ENCODE results near the gene LPAR3. TPM values are rescaled to one million over a fixed set of nuclear protein-coding genes. Genes with fewer than 3 reads are reported as not detected.

LPAR3 gene
- total RNA-seq, 2 experiments from 2014 or later, result 0.36 to 0.83 TPM

GRCh38 chr1:84797603-84798002 lies 95.4 kb downstream of the LPAR3 start:
- Mint-ChIP-seq H3K27me3 (no peaks in the 10 kb centered on the region), H3K27ac (no peak overlapping the region), H3K36me3 (no peaks in the 10 kb centered on the region), H3K4me3 (no peak overlapping the region), H3K9me3 (peaks cover 2% of the 10 kb centered on the region), H3K4me1 (ENCODE audit: low read depth) (no peaks in the 10 kb centered on the region)
- CTCF ChIA-PET, result interaction anchor here (2.5 kb wide), 1 partner anchor 15 kb away, joined by 10 read pairs; no protein-coding TSS in a partner anchor
- POLR2A ChIA-PET, result no interaction called here
- intact Hi-C loops (cut with micrococcal nuclease), result no loop called here
- no peak for DNase-seq

- CTCF ChIA-PET, result interaction anchor here (2.5 kb wide), 1 partner anchor 14 kb away, joined by 10 read pairs; no protein-coding TSS in a partner anchor
- POLR2A ChIA-PET, result no interaction called here
- H3K36me3 Mint-ChIP-seq, result no peaks in the 10 kb centered on the region
- no peaks in the 10 kb centered on the region for H3K27me3 Mint-ChIP-seq
- DNase-seq, result no peak
- no peak overlapping the region for H3K27ac Mint-ChIP-seq
- no peaks in the 10 kb centered on the region for H3K4me1 Mint-ChIP-seq (ENCODE audit: low read depth)
- intact Hi-C loops (cut with micrococcal nuclease), result no loop called here
- H3K4me3 Mint-ChIP-seq, result no peak overlapping the region
- peaks cover 8% of the 10 kb centered on the region for H3K9me3 Mint-ChIP-seq
These were observed 96.9 kb downstream of the LPAR3 start for GRCh38 chr1:84795966-84796600.

- POLR2A ChIA-PET, result no interaction called here
- Mint-ChIP-seq H3K9me3 (peaks cover 8% of the 10 kb centered on the region), H3K36me3 (no peaks in the 10 kb centered on the region), H3K4me3 (no peak overlapping the region), H3K27me3 (peaks cover 2% of the 10 kb centered on the region), H3K4me1 (ENCODE audit: low read depth) (no peaks in the 10 kb centered on the region), H3K27ac (no peak overlapping the region)
- intact Hi-C loops (cut with micrococcal nuclease), result no loop called here
- no peak for DNase-seq
- CTCF ChIA-PET, result interaction anchor here (2.5 kb wide), 1 partner anchor 13 kb away, joined by 10 read pairs; no protein-coding TSS in a partner anchor
These were observed 97.8 kb downstream of the LPAR3 start for GRCh38 chr1:84795213-84795612.

GRCh38 chr1:84792421-84792820 lies 100.6 kb downstream of the LPAR3 start:
- no peak for DNase-seq
- no peaks in the 10 kb centered on the region for H3K4me1 Mint-ChIP-seq (ENCODE audit: low read depth)
- peaks cover 8% of the 10 kb centered on the region for H3K9me3 Mint-ChIP-seq
- ChIA-PET CTCF (interaction anchor here (1.1 to 2.2 kb wide), 3 partner anchors 10 to 143 kb away, joined by 4 to 17 read pairs (median 10); no protein-coding TSS in a partner anchor), POLR2A (no interaction called here)
- no peak overlapping the region for H3K27ac Mint-ChIP-seq
- intact Hi-C loops (cut with micrococcal nuclease), result no loop called here
- H3K4me3 Mint-ChIP-seq, result no peak overlapping the region
- H3K36me3 Mint-ChIP-seq, result no peaks in the 10 kb centered on the region
- H3K27me3 Mint-ChIP-seq, result peaks cover 3% of the 10 kb centered on the region

GRCh38 chr1:84789014-84789413 lies 104.0 kb downstream of the LPAR3 start:
- Mint-ChIP-seq H3K27me3 (peaks cover 3% of the 10 kb centered on the region), H3K4me3 (no peak overlapping the region), H3K36me3 (no peaks in the 10 kb centered on the region), H3K4me1 (ENCODE audit: low read depth) (no peaks in the 10 kb centered on the region), H3K27ac (no peak overlapping the region), H3K9me3 (peaks cover 8% of the 10 kb centered on the region)
- CTCF ChIA-PET, result interaction anchor here (0.7 to 1.5 kb wide), 2 partner anchors 19 to 31 kb away, joined by 3 read pairs; no protein-coding TSS in a partner anchor
- POLR2A ChIA-PET, result no interaction called here
- intact Hi-C loops (cut with micrococcal nuclease), result loop anchor here (10.0 kb wide), 1 partner anchor 466 kb away; the partner anchor contains the start of gene C1orf52
- DNase-seq, result no peak

GRCh38 chr1:84785271-84786036 lies 107.6 kb downstream of the LPAR3 start:
- ChIA-PET CTCF (interaction anchor here (1.0 to 1.1 kb wide), 2 partner anchors 13 to 151 kb away, joined by 3 to 7 read pairs; no protein-coding TSS in a partner anchor), POLR2A (no interaction called here)
- no peak overlapping the region for H3K27ac Mint-ChIP-seq
- intact Hi-C loops (cut with micrococcal nuclease), result loop anchor here (10.0 kb wide), 1 partner anchor 469 kb away; the partner anchor contains the start of gene C1orf52
- no peaks in the 10 kb centered on the region for H3K9me3 Mint-ChIP-seq
- DNase-seq, result no peak
- peaks cover 3% of the 10 kb centered on the region for H3K27me3 Mint-ChIP-seq
- H3K4me1 Mint-ChIP-seq (ENCODE audit: low read depth), result peaks cover 5% of the 10 kb centered on the region
- H3K36me3 Mint-ChIP-seq, result no peaks in the 10 kb centered on the region
- H3K4me3 Mint-ChIP-seq, result no peak overlapping the region

- ChIA-PET POLR2A (no interaction called here), CTCF (interaction anchor here (0.5 to 2.1 kb wide), 26 partner anchors 10 to 920 kb away, joined by 3 to 47 read pairs (median 4); partner anchors contain the start of gene C1orf52)
- no peak for DNase-seq
- H3K4me1 Mint-ChIP-seq (ENCODE audit: low read depth), result peaks cover 17% of the 10 kb centered on the region
- no peaks in the 10 kb centered on the region for H3K9me3 Mint-ChIP-seq
- H3K4me3 Mint-ChIP-seq, result no peak overlapping the region
- H3K27me3 Mint-ChIP-seq, result no peaks in the 10 kb centered on the region
- H3K36me3 Mint-ChIP-seq, result no peaks in the 10 kb centered on the region
- intact Hi-C loops (cut with micrococcal nuclease), result loop anchor here (1.0 to 10.0 kb wide), 4 partner anchors 79 to 472 kb away; partner anchors contain the start of genes C1orf52 and LPAR3
- H3K27ac Mint-ChIP-seq, result no peak overlapping the region
These were observed 110.1 kb downstream of the LPAR3 start for GRCh38 chr1:84782881-84783280.

GRCh38 chr1:84781946-84782771 lies 110.8 kb downstream of the LPAR3 start:
- ChIA-PET POLR2A (no interaction called here), CTCF (interaction anchor here (0.5 to 2.1 kb wide), 38 partner anchors 10 to 920 kb away, joined by 3 to 47 read pairs (median 4); partner anchors contain the start of genes C1orf52 and PRKACB)
- H3K27ac Mint-ChIP-seq, result no peak overlapping the region
- DNase-seq, result peak; percentile 88
- intact Hi-C loops (cut with micrococcal nuclease), result loop anchor here (1.0 to 10.0 kb wide), 4 partner anchors 80 to 473 kb away; partner anchors contain the start of genes C1orf52 and LPAR3
- H3K27me3 Mint-ChIP-seq, result no peaks in the 10 kb centered on the region
- no peaks in the 10 kb centered on the region for H3K36me3 Mint-ChIP-seq
- H3K4me3 Mint-ChIP-seq, result peak overlapping the region; percentile 67
- peaks cover 17% of the 10 kb centered on the region for H3K4me1 Mint-ChIP-seq (ENCODE audit: low read depth)
- H3K9me3 Mint-ChIP-seq, result no peaks in the 10 kb centered on the region

- Mint-ChIP-seq H3K9me3 (no peaks in the 10 kb centered on the region), H3K27me3 (no peaks in the 10 kb centered on the region), H3K36me3 (no peaks in the 10 kb centered on the region), H3K4me3 (no peak overlapping the region), H3K27ac (no peak overlapping the region), H3K4me1 (ENCODE audit: low read depth) (peaks cover 17% of the 10 kb centered on the region)
- peak; percentile 25 for DNase-seq
- POLR2A ChIA-PET, result no interaction called here
- CTCF ChIA-PET, result interaction anchor here (0.9 to 1.6 kb wide), 4 partner anchors 17 to 157 kb away, joined by 3 to 6 read pairs (median 4); no protein-coding TSS in a partner anchor
- intact Hi-C loops (cut with micrococcal nuclease), result loop anchor here (5.0 to 10.0 kb wide), 2 partner anchors 82 to 475 kb away; partner anchors contain the start of gene C1orf52
These were observed 112.8 kb downstream of the LPAR3 start for GRCh38 chr1:84780000-84780716.

GRCh38 chr1:84776639-84777038 lies 116.4 kb downstream of the LPAR3 start:
- Mint-ChIP-seq H3K27me3 (no peaks in the 10 kb centered on the region), H3K4me3 (no peak overlapping the region), H3K27ac (no peak overlapping the region), H3K36me3 (no peaks in the 10 kb centered on the region), H3K9me3 (no peaks in the 10 kb centered on the region), H3K4me1 (ENCODE audit: low read depth) (peaks cover 13% of the 10 kb centered on the region)
- no peak for DNase-seq
- intact Hi-C loops (cut with micrococcal nuclease), result no loop called here
- ChIA-PET POLR2A (no interaction called here), CTCF (interaction anchor here (1.1 to 2.8 kb wide), 6 partner anchors 14 to 633 kb away, joined by 3 to 11 read pairs (median 4); partner anchors contain the start of gene PRKACB)

GRCh38 chr1:84775535-84775920 lies 117.5 kb downstream of the LPAR3 start:
- intact Hi-C loops (cut with micrococcal nuclease), result no loop called here
- CTCF ChIA-PET, result interaction anchor here (1.2 to 1.7 kb wide), 4 partner anchors 12 to 631 kb away, joined by 3 to 7 read pairs (median 4); partner anchors contain the start of gene PRKACB
- H3K9me3 Mint-ChIP-seq, result no peaks in the 10 kb centered on the region

More at GRCh38 chr1:84775535-84775920, 117.5 kb downstream of the LPAR3 start:
- POLR2A ChIA-PET, result no interaction called here
- Mint-ChIP-seq H3K36me3 (no peaks in the 10 kb centered on the region), H3K27ac (no peak overlapping the region), H3K27me3 (no peaks in the 10 kb centered on the region), H3K4me1 (ENCODE audit: low read depth) (peaks cover 12% of the 10 kb centered on the region), H3K4me3 (no peak overlapping the region)
- DNase-seq, result no peak

Data from activated CD4-positive, alpha-beta memory T cell treated with anti-CD3 and anti-CD28 coated beads for 36 hours (primary cell).